Activated CD8-positive, alpha-beta memory T cell treated with anti-CD3 and anti-CD28 coated beads for 4 hours (primary cell): ENCODE measurements around the gene STOML1.

Experiments
- DNase-seq, 2 donors: peaks; one replicate each; pipeline ENCODE4 v3.0.0-alpha.2; 2020; ENCODE audit warnings: low read depth in 2 of 2

Gene STOML1

GRCh38 chr15:73930790-73931281 lies 61.3 kb downstream of the STOML1 start:
- no peak for DNase-seq

- DNase-seq, result no peak
Measured at GRCh38 chr15:73930371-73930770, 61.7 kb downstream of the STOML1 start.

DNA sequence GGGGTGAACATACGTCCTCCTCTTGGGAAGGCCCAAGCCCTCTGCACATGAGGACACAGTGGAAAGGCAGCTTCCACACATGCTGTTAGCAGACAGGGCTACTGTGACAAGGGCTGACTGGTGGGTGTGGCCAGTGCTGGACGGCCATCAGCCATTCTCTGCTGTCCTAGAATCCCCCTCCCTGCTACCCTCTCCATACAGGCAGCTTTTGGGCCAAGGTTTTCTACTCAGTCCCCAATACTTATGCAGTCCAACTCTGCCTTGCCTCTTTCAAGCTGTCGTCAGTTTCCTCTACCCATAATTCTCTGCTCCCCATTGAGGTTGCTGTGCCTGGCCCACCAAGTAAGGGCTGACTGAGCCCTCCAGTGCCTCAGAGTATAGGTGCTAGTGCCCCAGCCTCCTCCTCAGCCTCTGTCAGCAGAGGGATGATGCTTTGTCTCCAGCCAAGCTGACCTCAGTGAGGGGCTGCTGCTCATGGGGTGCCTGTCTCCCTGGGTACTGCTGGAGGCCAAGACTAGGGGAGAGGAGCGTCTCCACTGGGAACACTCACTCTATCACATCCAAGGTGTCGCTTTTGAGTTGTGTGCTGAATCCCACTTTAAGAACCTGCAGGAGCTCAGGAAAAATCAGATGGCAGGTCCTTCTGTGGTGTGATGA lies 63.0 kb downstream of the STOML1 start:
- DNase-seq, result no peak
